Activated CD4-positive, alpha-beta T cell treated with anti-CD3 and anti-CD28 coated beads, Interleukin-2, amount 50 U/mL, for 1 hour (primary cell): Measurements from ENCODE around the gene XPO1.
"Not testable (repeated sequence)": the region's sequence is repeated elsewhere in the genome, so short reads cannot be mapped to it uniquely, and the experiment has no call there.

ENCODE experiments used
- DNase-seq: peaks from one replicate; pipeline ENCODE4 v3.0.0-alpha.2; 2020

XPO1 gene, protein sequence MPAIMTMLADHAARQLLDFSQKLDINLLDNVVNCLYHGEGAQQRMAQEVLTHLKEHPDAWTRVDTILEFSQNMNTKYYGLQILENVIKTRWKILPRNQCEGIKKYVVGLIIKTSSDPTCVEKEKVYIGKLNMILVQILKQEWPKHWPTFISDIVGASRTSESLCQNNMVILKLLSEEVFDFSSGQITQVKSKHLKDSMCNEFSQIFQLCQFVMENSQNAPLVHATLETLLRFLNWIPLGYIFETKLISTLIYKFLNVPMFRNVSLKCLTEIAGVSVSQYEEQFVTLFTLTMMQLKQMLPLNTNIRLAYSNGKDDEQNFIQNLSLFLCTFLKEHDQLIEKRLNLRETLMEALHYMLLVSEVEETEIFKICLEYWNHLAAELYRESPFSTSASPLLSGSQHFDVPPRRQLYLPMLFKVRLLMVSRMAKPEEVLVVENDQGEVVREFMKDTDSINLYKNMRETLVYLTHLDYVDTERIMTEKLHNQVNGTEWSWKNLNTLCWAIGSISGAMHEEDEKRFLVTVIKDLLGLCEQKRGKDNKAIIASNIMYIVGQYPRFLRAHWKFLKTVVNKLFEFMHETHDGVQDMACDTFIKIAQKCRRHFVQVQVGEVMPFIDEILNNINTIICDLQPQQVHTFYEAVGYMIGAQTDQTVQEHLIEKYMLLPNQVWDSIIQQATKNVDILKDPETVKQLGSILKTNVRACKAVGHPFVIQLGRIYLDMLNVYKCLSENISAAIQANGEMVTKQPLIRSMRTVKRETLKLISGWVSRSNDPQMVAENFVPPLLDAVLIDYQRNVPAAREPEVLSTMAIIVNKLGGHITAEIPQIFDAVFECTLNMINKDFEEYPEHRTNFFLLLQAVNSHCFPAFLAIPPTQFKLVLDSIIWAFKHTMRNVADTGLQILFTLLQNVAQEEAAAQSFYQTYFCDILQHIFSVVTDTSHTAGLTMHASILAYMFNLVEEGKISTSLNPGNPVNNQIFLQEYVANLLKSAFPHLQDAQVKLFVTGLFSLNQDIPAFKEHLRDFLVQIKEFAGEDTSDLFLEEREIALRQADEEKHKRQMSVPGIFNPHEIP (N-terminal part only)

DNA sequence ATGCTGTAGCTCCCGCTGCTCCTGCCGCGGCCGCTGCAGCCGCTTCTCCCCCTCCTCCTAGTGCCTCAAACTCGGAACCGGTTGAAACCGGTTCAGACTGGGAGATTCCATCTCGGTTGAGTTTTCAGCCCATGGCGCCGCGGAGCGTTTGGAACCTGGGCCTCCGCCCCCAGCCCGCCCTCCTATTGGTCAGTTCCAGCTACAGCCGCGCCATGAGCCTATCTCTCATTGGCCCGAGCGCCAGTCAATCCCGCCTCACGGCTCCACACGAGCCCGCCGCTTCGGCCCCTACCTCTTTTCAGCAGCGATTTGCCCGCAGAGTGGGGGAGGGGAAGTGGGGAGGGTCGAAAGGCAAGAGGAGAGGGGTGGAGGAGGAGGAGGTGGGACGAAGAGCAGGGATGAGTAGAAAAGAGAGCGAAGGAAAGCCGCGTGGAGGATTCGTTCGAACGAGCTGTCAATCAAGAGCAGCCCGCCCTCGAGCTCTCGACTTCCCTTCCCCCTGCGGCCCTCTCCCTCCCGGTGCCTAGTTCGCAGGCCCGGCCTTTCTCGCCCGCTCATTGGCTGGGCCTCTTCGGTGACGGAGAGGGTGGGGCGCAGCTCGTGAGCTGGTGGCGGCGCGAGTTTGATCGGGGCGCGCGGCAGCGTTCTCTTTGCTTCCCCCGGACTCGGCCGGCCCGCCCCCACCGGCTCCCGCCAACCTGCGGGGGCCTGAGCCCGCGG is at the start of gene XPO1:
TSS of gene XPO1 (minus strand) at position 157 of the 720 bp plus-strand sequence. CDS start 4,459 bp downstream, outside the sequence.
- DNase-seq: peak; percentile 97

DNA sequence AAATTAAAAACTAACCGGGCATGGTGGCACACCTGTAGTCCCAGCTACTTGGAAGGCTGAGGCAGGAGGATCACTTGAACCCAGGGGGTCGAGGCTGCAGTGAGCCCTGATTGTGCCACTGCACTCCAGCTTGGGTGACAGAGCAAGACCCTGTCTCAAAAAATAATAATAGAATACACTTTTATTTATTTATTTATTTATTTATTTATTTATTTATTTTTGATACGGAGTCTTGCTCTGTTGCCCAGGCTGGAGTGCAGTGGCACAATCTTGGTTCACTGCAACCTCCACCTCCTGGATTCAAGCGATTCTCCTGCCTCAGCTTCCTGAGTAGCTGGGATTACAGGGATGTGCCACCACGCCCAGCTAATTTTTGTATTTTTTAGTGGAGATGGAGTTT is 48.8 kb upstream of the XPO1 start:
- DNase-seq: not testable (repeated sequence)

DNA sequence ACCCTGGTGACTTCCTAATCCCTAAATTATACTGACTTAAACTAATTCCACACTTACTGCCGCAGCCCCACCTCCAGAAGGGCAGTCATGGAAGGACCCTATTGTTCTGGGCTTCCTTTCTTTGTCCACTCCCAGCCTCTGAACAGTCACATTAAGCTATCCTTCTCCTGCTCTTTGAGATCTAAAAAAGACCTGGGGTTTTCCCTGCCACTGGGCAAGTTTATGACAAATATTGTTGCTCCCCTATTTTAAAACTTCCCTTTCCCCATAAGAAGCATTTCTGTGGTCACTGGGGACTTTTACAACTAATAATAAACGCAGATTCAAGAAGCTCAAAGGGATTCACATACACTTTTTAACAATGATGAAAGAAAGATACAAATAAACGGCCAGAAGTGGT is 47.2 kb upstream of the XPO1 start:
- DNase-seq: no peak

DNA sequence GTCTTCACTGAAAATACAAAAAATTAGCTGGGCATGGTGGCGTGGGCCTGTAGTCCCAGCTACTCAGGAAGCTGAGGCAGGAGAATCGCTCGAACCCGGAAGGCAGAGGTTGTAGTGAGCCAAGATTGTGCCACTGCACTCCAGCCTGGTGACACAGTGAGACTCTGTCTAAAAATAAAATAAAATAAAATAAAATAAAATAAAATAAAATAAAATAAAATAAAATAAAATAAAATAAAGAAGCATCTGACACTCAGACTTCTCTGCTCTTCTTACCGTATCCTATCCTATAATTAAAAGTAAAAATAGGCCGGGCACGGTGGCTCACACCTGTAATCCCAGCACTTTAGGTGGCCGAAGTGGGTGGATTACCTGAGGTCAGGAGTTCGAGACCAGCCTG is 46.2 kb upstream of the XPO1 start:
- DNase-seq: not testable (repeated sequence)

DNA sequence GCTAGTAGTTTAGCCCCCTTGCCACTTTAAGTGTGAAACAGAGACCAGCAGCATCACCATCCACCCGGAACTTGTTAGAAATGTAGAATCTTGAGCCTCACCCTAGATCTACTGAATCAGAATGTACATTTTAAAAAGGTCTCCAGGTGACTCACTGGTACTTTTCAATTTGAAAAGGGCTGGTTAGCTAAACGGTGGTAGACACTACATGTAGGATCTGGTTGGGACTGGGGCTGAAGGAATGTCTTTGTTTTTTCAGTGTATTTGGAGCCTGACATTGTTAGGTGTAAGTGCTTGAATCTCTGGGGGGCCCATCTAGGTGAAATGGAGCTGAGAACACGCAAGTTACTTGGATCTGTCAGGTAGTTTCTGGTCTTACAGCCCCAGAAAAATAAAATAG is 44.0 kb upstream of the XPO1 start:
- no peak for DNase-seq

DNA sequence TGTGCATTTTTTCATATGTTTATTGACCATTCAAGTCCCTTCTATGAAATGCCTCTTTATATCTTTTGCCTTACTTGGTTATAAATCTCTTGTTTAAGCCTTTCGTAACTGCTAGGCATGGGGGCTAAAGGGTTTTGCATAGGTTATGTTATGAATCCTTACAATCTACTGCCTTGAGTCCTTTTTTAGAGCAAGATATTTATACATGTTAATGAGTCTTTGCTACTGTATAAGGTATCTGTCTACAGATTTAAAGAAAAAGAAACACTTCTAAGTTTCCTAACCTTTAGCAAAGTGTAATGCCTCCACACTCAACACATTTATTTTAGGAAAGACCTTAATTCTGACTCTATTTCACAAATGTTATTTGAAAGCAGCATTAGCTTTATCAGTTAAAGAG is 43.6 kb upstream of the XPO1 start:
- DNase-seq: no peak

DNA sequence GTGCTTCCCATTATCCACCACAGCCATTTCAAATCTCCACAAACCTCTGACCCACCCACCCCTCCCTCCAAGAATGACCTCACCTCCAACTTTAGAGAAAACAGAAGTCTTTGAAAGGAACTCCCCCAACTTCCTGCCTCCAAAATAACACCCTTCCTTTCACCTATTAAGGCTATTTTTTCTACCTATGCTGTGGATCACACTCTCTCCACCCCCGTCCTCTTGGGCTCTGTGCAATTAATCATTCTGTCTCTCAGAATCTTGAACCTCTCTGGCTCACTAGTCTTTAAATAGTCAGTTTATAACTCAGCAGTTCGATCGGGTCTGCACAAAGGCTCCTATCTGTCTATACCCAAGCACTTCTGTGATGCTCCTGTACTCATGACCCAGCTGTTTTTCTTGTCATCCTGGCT is 37.3 kb upstream of the XPO1 start:
- DNase-seq: no peak

DNA sequence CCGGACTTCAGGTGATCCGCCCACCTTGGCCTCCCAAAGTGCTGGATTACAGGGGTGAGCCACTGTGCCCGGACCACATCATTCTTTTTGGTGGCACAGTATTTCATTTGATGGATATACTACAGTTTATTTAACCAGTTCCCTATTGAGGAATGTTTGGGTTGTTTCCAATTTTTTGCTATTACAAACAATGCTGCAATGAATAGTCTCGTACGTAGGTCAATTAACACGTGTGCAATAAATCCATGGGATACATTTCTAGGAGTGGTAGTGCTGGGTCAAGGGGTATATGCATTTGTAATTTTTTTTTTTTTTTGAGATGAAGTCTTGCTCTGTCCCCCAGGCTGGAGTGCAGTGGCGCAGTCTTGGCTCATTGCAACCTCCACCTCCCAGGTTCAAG is 28.4 kb upstream of the XPO1 start:
- no peak for DNase-seq

DNA sequence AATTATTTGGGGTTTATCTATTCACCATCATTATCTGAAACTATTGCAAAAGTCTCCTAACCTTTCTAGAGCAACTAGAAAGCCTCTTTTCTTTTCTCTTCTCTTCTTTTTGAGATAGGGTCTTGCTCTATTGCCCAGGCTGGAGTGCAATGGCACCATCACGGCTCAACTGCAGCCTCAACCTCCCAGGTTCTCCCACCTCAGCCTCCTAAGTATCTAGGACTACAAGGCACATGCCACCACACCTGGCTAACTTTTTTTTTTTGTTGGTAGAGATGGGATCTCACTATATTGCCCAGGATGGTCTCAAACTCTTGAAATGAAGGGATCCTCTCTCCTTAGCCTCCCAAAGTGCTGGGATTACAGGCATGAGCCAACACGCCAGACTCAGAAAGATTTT is 24.5 kb upstream of the XPO1 start:
- no peak for DNase-seq

DNA sequence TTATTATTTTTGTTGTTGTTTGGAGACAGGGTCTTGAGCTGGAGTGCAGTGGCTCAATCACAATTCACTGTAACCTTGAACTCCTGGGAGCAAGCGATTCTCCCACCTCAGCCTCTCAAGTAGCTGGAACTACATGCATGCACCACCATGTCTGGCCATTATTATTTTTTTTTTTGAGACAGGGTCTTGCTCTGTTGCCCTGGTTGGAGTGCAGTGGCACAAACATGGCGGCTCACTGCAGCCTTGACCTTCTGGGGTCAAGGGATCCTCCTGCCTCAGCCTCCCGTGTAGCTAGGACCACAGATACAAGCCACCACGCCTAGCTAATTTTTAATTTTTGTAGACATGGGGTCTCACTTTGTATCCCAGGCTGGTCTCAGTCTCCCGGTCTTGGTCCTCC is 20.0 kb upstream of the XPO1 start:
- no peak for DNase-seq

DNA sequence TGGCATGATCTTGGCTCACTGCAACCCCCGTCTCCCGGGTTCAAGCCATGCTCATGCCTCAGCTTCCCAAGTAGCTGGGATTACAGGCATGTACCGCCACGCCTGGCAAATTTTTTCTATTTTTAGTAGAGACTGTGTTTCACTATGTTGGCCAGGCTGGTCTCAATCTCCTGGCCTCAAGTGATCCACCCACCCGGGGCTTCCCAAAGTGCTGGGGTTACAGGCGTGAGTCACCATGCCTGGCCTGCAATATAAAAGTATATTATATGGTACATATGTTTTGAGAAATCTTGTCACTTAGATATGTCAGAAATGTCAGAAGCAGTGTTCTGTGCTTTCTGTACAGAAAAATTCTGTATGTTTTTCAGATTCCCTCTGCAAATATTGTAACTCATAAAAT is 19.2 kb upstream of the XPO1 start:
- DNase-seq: no peak

DNA sequence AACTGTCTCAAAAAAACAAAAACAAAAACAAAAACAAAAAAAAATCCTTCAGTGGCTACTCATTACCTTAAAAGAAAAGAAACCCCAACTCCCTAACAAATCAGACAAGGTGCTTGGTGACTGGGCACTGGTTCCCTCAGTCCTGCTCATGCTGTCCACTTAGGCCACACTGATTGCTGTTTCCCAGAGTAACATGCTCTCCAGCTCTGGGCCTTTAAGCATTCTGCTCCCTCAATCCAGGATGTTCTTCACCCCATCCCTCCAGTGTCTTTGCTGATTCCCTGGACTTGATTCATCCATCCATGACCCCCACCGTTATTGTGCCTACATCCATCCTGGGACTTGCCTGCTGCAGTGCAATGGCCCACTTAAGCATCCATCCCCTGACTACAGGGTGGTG is 16.4 kb upstream of the XPO1 start:
- no peak for DNase-seq

DNA sequence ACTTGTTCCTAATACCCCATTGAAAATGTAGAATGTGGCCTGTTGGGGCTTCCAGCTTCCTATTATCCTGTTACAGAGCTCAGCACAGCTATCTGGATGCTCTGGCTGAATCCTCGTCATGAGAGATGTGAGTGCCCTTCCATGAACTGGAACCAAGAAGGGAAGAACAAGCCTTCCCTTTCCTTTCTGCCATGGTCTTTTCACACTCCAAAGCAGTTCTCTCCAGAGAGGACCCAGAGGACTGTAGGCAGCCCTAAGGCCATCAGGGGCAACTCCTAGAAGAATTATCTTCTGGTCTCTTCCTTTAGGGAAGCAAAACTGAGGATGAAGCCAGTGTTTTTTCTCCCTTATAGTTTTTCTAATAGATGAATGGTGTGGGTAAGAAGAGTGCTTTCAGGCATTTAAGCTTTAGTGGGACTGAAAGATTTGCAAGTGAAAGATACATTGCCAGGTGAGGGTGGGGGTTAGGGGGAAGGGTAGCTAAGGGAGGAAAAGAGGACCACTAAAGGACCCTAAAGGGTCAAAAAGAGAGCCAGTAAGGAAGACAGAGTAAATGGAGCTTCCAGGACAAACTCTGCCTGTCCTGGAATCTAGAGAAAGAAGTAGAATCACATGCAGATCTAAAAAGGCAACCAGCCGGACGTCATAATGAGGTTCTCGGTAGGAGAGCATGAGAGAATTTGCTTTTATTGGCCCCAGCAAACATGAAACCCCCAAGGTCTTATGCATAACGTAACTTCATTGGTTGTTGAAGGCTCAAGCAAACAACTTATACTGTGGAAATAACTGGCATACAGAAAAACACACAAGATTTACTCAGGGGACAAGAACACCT is 12.4 kb upstream of the XPO1 start:
- DNase-seq: no peak

DNA sequence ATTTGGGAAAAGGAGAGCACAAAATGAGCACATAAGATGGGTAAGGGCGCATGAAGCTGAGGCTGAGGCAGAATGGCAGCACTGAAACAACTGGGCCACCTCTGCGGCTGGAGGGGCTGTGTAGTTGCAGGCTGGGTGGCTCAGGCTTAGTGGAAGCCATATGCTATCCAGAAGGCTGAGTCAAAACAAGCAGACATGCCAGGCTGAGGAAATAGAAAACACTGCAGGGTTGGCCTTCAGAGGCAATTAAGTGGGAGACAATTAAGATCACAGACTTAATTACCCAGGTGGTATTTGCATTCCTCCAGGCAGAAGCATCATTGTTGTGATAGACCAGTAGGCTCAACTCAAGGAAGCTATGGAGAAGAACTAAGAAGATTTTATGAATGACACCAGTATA is 11.4 kb upstream of the XPO1 start:
- no peak for DNase-seq

DNA sequence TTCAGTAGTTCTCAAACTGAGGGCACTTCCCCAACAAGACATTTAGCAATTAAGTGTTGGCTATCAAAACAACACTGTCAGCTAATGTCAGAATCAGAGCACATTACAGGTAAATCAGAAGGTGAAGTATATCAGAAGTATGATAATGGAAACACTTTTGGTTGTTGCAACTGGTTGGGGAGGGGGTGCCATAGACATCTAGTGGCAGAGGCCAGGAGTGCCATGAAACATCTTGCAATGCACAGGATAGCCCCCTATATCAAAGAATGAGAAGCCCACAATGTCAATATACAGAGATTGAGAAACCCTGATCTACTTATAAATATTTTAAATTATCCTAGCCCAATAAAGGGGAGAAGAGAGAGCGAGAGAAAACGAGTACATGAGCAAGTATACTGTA is 4.9 kb upstream of the XPO1 start:
- DNase-seq: no peak

DNA sequence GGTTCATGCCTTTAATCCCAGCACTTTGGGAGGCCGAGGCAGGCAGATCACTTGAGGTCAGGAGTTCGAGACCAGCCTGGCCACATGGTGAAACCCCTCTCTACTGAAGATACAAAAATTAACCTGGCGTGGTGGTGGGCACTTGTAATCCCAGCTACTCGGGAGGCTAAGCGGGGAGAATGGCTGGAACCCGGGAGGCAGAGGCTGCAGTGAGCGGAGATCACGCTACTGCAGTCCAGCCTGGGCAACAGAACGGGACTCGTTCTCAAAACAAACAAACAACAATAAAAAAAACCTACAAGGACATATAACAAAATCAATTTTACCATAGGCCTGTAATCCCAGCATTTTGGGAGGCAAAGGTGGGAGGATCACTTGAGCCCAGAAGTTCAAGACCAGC is 2.0 kb upstream of the XPO1 start:
- DNase-seq: not testable (repeated sequence)

DNA sequence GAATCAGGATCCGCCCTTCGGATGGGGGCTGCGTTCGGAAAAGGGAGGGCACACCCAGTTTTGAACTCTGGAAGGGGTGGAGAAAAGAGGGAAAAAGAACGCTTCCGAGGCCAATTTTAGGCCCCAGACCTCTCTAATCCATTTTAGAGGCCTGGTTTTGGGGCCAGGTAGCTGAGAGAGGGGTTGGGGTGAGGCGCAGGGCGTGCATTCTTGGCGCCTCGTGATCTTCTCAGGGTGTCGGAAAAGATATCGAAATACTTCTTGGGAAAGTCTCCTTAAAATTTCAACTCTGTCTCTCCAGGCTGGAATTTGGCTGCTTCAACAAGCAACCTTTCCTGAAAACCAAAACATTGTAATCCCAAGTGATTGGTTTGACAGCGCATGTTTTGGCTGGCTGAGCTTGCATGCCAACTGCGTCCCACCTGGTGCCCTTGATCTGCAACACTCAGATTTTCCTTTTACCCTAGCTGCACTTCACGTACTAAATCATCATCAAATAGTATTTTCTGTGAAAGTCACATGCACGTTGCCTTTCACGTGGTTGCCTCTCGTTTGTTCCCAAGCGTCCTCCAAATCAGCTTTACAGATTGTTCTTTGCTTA is 864 bp upstream of the XPO1 start:
- DNase-seq: peak; percentile 53

DNA sequence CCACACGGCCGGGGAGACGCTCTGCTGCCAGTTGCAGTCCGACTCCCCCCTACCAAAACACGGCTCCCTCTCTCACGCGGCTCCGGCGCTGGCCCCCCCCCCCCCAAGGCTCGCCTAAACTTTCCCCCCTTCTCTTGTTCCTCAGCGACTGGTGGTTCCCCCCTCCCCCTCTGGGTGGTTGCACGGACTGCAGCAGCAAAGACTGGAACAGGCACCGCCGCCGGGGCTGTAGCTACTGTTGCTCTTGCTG is 281 bp downstream of the XPO1 start:
- DNase-seq: no peak

DNA sequence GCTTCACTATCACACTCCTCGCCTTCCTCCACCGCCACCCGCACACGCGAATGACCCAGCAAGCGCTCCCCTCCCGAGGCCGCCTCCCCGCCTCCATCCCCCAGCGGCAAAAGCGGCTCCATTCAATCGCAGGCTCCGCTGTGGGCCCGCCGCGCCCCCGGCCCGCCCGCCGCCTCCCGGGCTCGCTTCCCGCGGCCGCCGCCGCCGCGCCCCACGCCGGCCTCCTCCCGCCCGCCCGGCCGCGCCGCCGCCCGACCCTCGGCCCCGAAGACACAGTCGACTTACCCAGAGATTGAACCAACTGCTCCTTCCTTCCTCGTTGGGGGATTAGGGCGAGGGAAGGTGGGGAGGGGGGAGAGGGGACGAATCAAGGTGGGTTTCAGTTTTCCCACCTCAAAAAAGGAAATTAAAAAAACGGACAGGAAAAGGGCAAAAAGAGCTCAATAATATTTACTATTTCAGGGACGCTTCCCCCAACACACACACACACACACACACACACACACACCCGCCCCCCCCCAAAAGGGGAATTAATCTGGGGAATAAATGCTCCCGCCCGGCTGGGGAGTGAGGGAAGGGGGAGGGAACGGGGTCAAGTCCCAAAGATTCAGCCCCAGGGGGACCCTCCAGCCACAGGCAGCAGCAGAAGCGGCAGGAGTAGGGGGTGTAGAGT is 743 bp downstream of the XPO1 start:
- peak; percentile 42 for DNase-seq

DNA sequence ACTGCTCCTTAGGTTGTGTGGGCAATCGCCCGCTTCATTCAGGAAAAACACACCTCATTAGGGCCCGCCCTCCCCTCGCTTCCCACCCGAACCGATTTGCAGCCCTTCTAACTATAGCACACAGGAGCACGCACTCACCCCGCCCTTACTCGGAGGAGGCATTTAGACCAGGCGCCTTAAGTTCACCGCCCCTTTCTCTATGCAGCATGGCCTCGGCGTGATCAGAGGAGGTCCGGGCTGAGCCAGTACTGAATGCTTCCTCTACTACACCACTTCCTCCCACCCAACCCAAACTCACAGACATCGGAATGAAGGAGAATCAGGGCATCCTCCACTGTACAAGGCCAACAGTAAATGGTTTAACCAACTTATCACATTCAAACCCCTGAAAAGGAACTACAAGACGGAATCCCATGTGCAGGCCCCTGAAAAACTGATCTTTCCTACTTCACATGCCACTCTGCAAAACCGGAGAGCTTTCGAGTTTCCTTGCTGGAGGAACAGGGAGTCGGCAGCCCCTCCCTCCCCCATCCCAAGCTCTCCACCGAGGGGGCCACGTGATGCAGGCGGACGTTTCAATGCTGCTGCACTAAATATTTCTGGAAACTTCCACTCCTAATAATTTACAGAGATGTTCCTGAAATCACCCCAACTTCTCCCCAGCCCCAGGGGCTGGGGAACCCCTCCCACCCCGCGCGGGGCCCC is 1.4 kb downstream of the XPO1 start:
- DNase-seq: peak; percentile 79

DNA sequence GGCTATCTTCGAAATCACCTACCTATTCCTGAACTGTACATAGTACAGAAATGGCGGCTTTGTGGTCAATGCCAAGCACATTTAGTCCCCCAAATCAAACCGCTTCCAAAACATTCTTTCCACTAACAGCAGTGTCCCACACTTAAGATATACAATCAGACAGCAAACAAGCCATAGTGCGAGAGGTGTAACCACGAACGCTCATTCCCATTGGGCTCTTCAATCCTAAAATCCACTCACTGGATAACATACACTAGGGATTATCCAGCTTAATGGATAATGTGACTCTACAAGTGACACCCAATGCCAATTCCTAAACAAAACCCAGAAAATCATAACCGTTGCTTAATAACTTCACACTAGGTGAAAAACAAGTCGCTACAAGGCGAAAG is 2.0 kb downstream of the XPO1 start:
- no peak for DNase-seq
